ENCODE measurements around the gene SUSD5. TPM values are rescaled to one million over a fixed set of nuclear protein-coding genes. Genes with fewer than 3 reads are reported as not detected.

The SUSD5 gene
- total and polyA plus RNA-seq, 2 experiments from 2014 or later: 1.4 to 3.6 TPM

DNA sequence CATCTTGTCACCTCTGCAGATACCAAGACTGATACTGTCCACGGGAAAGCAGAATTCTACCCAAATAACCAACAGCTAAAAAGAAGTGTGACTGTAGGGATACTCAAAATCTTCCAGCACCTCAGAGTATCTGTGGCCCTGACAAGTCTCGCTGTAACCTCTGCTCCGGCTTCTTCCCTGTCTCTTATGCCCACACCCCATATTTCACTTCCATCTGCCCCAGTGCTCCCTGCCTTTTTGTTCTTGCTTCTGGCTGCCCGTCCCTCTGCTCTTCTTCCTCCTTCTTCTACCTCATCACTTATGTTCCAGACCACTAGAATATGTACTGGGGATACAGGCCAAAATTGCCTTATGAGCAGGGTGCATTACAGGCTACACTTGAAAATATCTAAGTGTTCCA is 59.4 kb downstream of the SUSD5 start (continued):
- TF ChIP-seq, protein P1, sequence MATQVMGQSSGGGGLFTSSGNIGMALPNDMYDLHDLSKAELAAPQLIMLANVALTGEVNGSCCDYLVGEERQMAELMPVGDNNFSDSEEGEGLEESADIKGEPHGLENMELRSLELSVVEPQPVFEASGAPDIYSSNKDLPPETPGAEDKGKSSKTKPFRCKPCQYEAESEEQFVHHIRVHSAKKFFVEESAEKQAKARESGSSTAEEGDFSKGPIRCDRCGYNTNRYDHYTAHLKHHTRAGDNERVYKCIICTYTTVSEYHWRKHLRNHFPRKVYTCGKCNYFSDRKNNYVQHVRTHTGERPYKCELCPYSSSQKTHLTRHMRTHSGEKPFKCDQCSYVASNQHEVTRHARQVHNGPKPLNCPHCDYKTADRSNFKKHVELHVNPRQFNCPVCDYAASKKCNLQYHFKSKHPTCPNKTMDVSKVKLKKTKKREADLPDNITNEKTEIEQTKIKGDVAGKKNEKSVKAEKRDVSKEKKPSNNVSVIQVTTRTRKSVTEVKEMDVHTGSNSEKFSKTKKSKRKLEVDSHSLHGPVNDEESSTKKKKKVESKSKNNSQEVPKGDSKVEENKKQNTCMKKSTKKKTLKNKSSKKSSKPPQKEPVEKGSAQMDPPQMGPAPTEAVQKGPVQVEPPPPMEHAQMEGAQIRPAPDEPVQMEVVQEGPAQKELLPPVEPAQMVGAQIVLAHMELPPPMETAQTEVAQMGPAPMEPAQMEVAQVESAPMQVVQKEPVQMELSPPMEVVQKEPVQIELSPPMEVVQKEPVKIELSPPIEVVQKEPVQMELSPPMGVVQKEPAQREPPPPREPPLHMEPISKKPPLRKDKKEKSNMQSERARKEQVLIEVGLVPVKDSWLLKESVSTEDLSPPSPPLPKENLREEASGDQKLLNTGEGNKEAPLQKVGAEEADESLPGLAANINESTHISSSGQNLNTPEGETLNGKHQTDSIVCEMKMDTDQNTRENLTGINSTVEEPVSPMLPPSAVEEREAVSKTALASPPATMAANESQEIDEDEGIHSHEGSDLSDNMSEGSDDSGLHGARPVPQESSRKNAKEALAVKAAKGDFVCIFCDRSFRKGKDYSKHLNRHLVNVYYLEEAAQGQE (IDR thresholded peaks at IDR 0.05; ENCODE audit: unreplicated experiment): no peak
- no peak for TF ChIP-seq CREB1 (CRISPR knock-in tag; IDR thresholded peaks at IDR 0.05; ENCODE audit: low read depth)

- no peaks in the 10 kb centered on the region for H3K79me2 ChIP-seq (replicated peaks; ENCODE audit: insufficient read depth)
- H3K4me3 ChIP-seq: no peak overlapping the region
- Mint-ChIP-seq H3K36me3 (ENCODE audit: low read depth) (no peaks in the 10 kb centered on the region), H3K4me3 (no peak overlapping the region), H3K9me3 (no peaks in the 10 kb centered on the region), H3K27me3 (ENCODE audit: insufficient read depth, low read depth, poor library complexity) (peaks cover 8% of the 10 kb centered on the region), H3K27ac (no peak overlapping the region), H3K4me1 (peaks cover 3% of the 10 kb centered on the region; the same call in 1 of the 3 replicates)
- no peaks in the 10 kb centered on the region for H3K36me3 ChIP-seq (ENCODE audit: insufficient read depth)
- no peak for TF ChIP-seq NANOG (IDR thresholded peaks at IDR 0.05; ENCODE audit: borderline replicate concordance)
- TF ChIP-seq, protein P2, sequence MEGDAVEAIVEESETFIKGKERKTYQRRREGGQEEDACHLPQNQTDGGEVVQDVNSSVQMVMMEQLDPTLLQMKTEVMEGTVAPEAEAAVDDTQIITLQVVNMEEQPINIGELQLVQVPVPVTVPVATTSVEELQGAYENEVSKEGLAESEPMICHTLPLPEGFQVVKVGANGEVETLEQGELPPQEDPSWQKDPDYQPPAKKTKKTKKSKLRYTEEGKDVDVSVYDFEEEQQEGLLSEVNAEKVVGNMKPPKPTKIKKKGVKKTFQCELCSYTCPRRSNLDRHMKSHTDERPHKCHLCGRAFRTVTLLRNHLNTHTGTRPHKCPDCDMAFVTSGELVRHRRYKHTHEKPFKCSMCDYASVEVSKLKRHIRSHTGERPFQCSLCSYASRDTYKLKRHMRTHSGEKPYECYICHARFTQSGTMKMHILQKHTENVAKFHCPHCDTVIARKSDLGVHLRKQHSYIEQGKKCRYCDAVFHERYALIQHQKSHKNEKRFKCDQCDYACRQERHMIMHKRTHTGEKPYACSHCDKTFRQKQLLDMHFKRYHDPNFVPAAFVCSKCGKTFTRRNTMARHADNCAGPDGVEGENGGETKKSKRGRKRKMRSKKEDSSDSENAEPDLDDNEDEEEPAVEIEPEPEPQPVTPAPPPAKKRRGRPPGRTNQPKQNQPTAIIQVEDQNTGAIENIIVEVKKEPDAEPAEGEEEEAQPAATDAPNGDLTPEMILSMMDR (conservative IDR thresholded peaks at IDR 0.05; ENCODE audit: low read depth in 2 of 2): no peak
- TF ChIP-seq, protein P1 (IDR thresholded peaks at IDR 0.05; ENCODE audit: unreplicated experiment): no peak
- no peak for TF ChIP-seq ZNF462 (CRISPR knock-in tag; IDR thresholded peaks at IDR 0.05)
- no peak for TF ChIP-seq CREB1 (CRISPR knock-in tag; IDR thresholded peaks at IDR 0.05; ENCODE audit: low read depth)
- no peak for TF ChIP-seq JUNB (IDR thresholded peaks at IDR 0.05; ENCODE audit: unreplicated experiment)
- TF ChIP-seq ZNF331 (CRISPR knock-in tag; IDR thresholded peaks at IDR 0.05; ENCODE audit: low read depth): no peak
- no peak for TF ChIP-seq STAT1 (IDR thresholded peaks at IDR 0.05; ENCODE audit: unreplicated experiment)
- no peak for TF ChIP-seq EZH2phosphoT487 (IDR thresholded peaks at IDR 0.05; ENCODE audit: unreplicated experiment)
- H3K4me1 ChIP-seq (ENCODE audit: insufficient read depth): no peaks in the 10 kb centered on the region
- H3K4me2 ChIP-seq: no peak overlapping the region
- H4K20me1 ChIP-seq (replicated peaks; ENCODE audit: insufficient read depth): no peaks in the 10 kb centered on the region; the same call in 1 of the 2 replicates
- no peaks in the 10 kb centered on the region for H3F3A ChIP-seq (replicated peaks; ENCODE audit: low read depth)
- no peaks in the 10 kb centered on the region for H3K27me3 ChIP-seq (ENCODE audit: insufficient read depth)
- H2AFZ ChIP-seq: no peak overlapping the region
- DNase-seq (ENCODE audit: low spot score) (no peak), ATAC-seq (no peak)
- peaks cover 5% of the 10 kb centered on the region; the same call in 1 of the 2 replicates for H3K9me2 ChIP-seq (ENCODE audit: insufficient read depth)
- H3K27ac ChIP-seq (ENCODE audit: low read depth): no peak overlapping the region
These were observed 63.3 kb downstream of the SUSD5 start for GRCh38 chr3:33155301-33155700.

All from GM23338 (cell line).